CD4-positive, alpha-beta T cell treated with Interleukin-6 at 100 ng/mL for 8 hours (primary cell): ENCODE results near the gene CLTCL1.
"Not testable (repeated sequence)": the region's sequence is repeated elsewhere in the genome, so short reads cannot be mapped to it uniquely, and the experiment has no call there.

Experiments
- DNase-seq: peaks from one replicate; pipeline ENCODE4 v3.0.0-alpha.2; 2020; ENCODE audit warnings: mixed read lengths, low spot score

The CLTCL1 gene

GRCh38 chr22:19290400-19291217, 910 bp downstream of the CLTCL1 start:
- no peak for DNase-seq

- DNase-seq = no peak
Observed at GRCh38 chr22:19289475-19290161, 1.9 kb downstream of the CLTCL1 start.

GRCh38 chr22:19287889-19288288, 3.6 kb downstream of the CLTCL1 start:
- DNase-seq = no peak

- DNase-seq = no peak
Observed at GRCh38 chr22:19287076-19287707, 4.3 kb downstream of the CLTCL1 start.

- DNase-seq = no peak
Observed at GRCh38 chr22:19285831-19286230, 5.7 kb downstream of the CLTCL1 start.

DNA sequence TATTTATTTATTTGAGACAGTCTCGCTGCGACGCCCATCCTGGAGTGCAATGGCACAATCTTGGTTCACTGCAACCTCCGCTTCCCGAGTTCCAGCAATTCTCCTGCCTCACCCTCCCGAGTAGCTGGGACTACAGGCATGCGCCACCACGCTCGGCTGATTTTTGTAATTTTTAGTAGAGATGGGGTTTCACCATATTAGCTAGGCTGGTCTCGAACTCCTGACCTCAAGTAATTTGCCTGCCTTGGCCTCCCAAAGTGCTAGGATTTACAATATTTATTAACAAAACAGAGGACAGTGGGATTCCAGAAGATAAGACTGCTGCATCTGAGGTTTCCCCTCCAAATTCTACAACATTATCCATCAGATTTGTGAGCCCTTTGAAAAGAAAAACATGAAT, 12.4 kb downstream of the CLTCL1 start:
- not testable (repeated sequence) for DNase-seq

DNA sequence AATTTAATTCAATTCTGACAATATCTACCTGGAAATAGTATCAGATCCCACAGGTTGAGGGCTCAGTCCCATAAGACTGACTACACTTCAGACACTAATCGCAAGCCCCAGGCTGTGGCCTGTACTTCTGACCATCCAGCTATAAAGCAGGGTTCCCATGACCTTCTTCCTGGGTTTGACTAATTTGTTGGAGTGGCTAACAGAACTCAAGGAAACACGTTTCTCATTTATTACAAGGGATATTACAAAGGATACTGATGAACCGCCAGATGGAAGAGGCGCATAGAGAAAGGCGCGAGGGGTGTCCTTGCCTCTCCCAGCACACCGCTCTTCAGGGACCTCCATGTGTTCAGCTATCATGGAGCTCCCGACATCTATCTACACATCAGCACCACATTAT, 13.7 kb downstream of the CLTCL1 start:
- DNase-seq = no peak

DNA sequence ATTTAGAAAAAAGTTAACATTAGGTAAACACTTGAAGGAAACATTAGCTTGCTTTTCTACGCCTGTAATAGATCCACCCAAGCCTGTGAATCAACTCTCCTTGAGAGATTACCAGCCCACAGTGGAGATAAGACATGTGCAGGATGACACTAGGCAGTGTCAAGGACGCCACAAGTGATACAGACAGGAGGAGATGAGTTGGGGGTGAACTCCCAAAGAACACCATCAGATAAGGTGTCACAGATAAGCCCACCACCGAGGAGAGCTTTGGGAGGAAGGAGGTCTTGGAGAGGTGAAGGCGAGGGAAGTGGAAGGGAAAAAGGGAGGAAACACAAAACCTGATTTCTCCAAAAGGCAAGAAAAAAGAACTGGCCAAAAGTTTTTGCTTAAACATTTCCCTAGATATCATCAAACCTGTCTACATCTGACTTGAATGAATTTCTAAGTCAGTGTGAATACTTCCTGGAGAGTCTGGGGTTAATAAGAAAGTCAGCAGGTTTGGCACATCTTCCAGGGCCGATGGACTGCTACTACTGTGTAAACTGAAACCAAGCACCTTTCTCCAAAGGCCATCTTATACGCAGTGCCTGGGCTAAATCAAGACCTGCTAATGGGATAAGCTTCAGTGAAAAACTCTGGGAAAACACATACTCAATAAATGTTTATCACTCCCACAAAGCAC, 15.5 kb downstream of the CLTCL1 start:
- no peak for DNase-seq

- no peak for DNase-seq
Observed at GRCh38 chr22:19275513-19275912, 16.0 kb downstream of the CLTCL1 start.

- no peak for DNase-seq
Observed at GRCh38 chr22:19275104-19275503, 16.4 kb downstream of the CLTCL1 start.

- no peak for DNase-seq
Observed at GRCh38 chr22:19271856-19272535, 19.5 kb downstream of the CLTCL1 start.

DNA sequence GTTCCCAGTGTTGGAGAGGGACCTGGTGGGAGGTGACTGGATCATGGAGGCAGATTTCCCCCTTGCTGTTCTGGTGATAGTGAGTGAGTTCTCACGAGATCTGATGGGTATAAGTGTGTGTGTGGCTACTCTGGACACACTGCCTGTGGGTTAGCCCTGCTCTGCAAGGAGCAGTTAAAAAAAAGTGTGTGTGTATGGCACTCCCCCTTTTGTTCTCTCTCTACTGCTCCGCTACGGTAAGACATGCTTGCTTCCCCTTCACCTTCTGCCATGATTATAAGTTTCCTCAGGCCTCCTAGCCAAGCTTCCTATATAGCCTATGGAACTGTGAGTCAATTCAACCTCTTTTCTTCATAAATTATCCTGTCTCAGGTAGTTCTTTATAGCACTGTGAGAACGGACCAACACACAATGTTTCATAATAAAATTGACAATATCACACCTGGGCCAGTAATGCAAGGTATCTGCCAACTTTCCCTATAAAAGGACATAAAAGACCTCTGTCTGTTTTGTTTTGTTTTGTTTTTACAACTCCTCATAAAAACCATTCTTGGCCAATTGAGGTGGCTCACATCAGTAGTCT, 20.2 kb downstream of the CLTCL1 start:
- DNase-seq = no peak

- no peak for DNase-seq
Observed at GRCh38 chr22:19270873-19271272, 20.6 kb downstream of the CLTCL1 start.

DNA sequence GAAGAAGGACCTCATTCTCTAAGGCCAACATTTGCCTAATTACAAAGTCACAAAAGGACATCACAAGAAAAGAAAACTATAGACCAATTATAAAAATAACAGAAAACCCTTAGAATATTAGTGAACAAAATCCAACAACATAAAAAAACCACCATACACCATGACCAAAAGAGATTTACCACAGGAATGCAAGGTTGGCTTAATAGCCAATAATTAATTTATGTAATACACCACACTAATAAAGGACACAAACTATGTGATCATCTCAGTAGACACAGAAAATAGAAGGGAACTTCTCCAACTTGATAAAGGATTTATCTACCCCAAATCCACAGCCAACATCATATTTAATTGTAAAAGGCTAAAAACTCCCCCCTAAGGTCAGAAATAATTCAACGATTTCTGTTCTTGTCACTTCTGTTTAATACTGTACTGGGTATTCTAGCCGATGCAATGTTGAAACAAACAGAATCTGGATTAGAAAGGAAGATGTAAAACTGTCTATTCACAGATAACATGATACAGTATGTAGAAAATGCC, 24.9 kb downstream of the CLTCL1 start:
- DNase-seq = no peak

- DNase-seq = no peak
Observed at GRCh38 chr22:19265779-19266178, 25.7 kb downstream of the CLTCL1 start.

DNA sequence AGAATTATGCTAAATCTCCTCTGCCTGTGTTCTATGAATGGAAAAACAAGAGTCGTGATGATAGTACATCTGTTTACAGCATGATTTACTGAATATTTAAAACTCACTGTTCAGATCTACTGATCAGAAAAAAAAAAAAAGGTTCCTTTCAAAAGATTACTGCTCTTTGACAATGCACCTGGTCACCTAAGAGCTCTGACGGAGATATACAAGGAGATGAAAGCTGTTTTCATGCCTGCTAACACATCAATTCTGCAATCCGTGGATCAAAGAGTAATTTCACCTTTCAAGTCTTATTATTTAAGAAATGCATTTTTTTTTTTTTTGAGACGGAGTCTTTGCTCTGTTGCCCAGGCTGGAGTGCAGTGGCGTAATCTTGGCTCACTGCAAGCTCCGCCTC, 30.7 kb downstream of the CLTCL1 start:
- no peak for DNase-seq

DNA sequence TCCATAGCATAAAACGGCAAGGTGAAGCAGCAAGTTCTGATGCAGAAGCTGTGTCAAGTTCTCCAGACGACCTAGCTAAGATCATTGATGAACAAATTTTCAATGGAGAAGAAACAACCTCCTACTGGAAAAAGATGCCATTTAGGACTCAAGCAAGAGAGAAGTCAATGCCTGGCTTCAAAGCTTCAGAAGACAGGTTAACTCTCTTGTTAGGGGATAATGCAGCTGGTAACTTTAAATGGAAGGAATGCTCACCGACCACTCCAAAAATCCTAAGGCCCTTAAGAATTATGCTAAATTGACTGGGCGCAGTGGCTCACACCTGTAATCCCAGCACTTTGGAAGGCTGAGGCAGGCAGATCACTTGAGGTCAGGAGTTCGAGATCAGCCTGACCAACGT, 31.3 kb downstream of the CLTCL1 start:
- DNase-seq = no peak

DNA sequence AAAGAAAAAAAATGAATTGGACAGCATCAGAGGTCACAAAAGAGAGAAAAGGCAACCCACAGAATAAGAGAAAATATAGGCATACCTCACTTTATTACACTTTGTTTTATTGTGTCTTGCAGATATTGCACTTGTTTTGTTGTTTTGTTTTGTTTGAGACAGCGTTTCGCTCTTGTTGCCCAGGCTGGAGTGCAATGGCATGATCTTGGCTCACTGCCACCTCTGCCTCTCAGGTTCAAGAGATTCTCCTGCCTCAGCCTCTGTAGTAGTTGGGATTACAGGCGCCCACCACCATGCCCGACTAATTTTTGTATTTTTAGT, 32.6 kb downstream of the CLTCL1 start:
- not testable (repeated sequence) for DNase-seq

DNA sequence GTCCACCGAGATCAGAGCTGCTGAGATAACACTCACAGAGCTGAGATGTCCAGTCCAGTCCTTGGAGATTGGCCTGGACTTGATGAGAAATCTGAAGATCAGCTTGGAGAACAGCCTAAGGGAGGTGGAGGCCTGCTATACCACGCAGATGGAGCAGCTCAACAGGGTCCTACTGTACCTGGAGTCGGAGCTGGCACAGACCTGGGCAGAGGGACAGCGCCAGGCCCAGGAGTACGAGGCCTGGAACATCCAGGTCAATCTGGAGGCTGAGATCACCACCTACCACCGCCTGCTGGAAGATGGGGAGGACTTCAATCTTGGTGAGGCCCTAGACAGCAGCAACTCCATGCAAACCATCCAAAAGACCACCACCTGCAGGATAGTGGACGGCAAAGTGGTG, 33.1 kb downstream of the CLTCL1 start:
- no peak for DNase-seq

GRCh38 chr22:19256362-19256761, 35.2 kb downstream of the CLTCL1 start:
- not testable (repeated sequence) for DNase-seq

- no peak for DNase-seq
Observed at GRCh38 chr22:19253143-19253542, 38.4 kb downstream of the CLTCL1 start.
